OCI-LY1 (cell line): ENCODE data around the gene ACHE.

Source experiments
- H2AFZ ChIP-seq: fragments of 200-600 bp; sonication (generic), shearing (Covaris generic); 2 replicates; pipeline ENCODE4 v1.6.0; 2014; ENCODE audit warnings: antibody characterized with exemption, mild to moderate bottlenecking, low read length
- H3F3A ChIP-seq: fragments of 200-600 bp; sonication (generic), shearing (Covaris generic); 2 replicates; pipeline ENCODE4 v1.6.0; 2014; ENCODE audit warnings: mild to moderate bottlenecking, antibody characterized with exemption, low read length, moderate library complexity; ENCODE audit not compliant: insufficient read depth
- H3K27ac ChIP-seq: fragments of 200-600 bp; sonication (generic); 2 replicates; pipeline ENCODE4 v1.5.1; 2014; ENCODE audit warnings: low read length, mixed run types, mild to moderate bottlenecking, low read depth; ENCODE audit not compliant: poor library complexity, severe bottlenecking
- H3K27me3 ChIP-seq: fragments of 200-600 bp; sonication (generic); 2 replicates; pipeline ENCODE4 v1.6.0; 2014; ENCODE audit warnings: antibody characterized with exemption, mild to moderate bottlenecking, low read length, moderate library complexity; ENCODE audit not compliant: insufficient read depth
- H3K36me3 ChIP-seq: fragments of 200-600 bp; sonication (generic); 2 replicates; pipeline ENCODE4 v1.6.1; 2014; ENCODE audit warnings: mild to moderate bottlenecking, antibody characterized with exemption, low read length, moderate library complexity, mixed read lengths; ENCODE audit not compliant: insufficient read depth
- H3K4me1 ChIP-seq: fragments of 200-600 bp; sonication (generic); 2 replicates; pipeline ENCODE4 v1.5.1; 2014; ENCODE audit warnings: mild to moderate bottlenecking, low read length, moderate library complexity; ENCODE audit not compliant: insufficient read depth, severe bottlenecking
- H3K4me2 ChIP-seq: fragments of 200-600 bp; sonication (generic), shearing (Covaris generic); 2 replicates; pipeline ENCODE4 v1.6.1; 2014; ENCODE audit warnings: low read length
- H3K4me3 ChIP-seq: fragments of 200-600 bp; sonication (generic); 2 replicates; pipeline ENCODE4 v1.5.1; 2014; ENCODE audit warnings: low read length, low read depth, mild to moderate bottlenecking, mixed read lengths; ENCODE audit not compliant: poor library complexity, severe bottlenecking
- H3K79me2 ChIP-seq: fragments of 200-600 bp; shearing (Covaris generic); 2 replicates; pipeline ENCODE4 v1.6.1; 2016; ENCODE audit warnings: mixed run types, low read length, mixed read lengths; ENCODE audit not compliant: insufficient read depth
- H3K9ac ChIP-seq: fragments of 200-600 bp; sonication (generic), shearing (Covaris generic); 2 replicates; pipeline ENCODE4 v1.6.1; 2014; ENCODE audit warnings: mild to moderate bottlenecking, low read length, mixed read lengths
- H3K9me2 ChIP-seq: fragments of 200-600 bp; sonication (generic), shearing (Covaris generic); 2 replicates; pipeline ENCODE4 v1.6.1; 2014; ENCODE audit warnings: low read depth, mild to moderate bottlenecking, low read length, mixed read lengths
- H3K9me3 ChIP-seq: fragments of 200-600 bp; shearing (Covaris generic); 2 replicates; pipeline ENCODE4 v1.6.1; 2014; ENCODE audit warnings: low read length, mixed read lengths
- H4K20me1 ChIP-seq: fragments of 200-600 bp; sonication (generic), shearing (Covaris generic); 2 replicates; pipeline ENCODE4 v1.6.0; 2016; ENCODE audit warnings: mild to moderate bottlenecking, low read length; ENCODE audit not compliant: insufficient read depth
- CTCF ChIP-seq: fragments of 200-600 bp; sonication (generic), shearing (Covaris generic); IDR thresholded peaks from 2 replicates; pipeline ENCODE4 v1.5.1; 2017; ENCODE audit warnings: mild to moderate bottlenecking, antibody characterized with exemption, low read length, moderate library complexity, mixed read lengths
- EZH2 ChIP-seq: fragments of 200-600 bp; sonication (generic), shearing (Covaris generic); IDR thresholded peaks from 2 replicates; pipeline ENCODE4 v1.8.0; 2017; ENCODE audit warnings: borderline replicate concordance, mixed run types, mild to moderate bottlenecking, antibody characterized with exemption, low read length, moderate library complexity, mixed read lengths

Gene ACHE

GRCh38 chr7:100896732-100897608 is 1.3 kb upstream of the ACHE start:
- Histone ChIP-seq H3K9ac (no peak overlapping the region), H3K4me3 (no peak overlapping the region), H2AFZ (no peak overlapping the region)

GRCh38 chr7:100895956-100896731 is 456 bp upstream of the ACHE start:
- TF ChIP-seq CTCF: no peak
- peak; percentile 91; the same call in 1 of the 2 replicates for TF ChIP-seq EZH2
- H3K4me3 ChIP-seq: no peak overlapping the region
- no peaks in the 10 kb centered on the region for H3K9me3 ChIP-seq
- H3K4me1 ChIP-seq: peaks cover 14% of the 10 kb centered on the region
- H3K9me2 ChIP-seq: no peaks in the 10 kb centered on the region
- peaks cover 5% of the 10 kb centered on the region for H3K27me3 ChIP-seq
- no peak overlapping the region for H3K9ac ChIP-seq
- no peaks in the 10 kb centered on the region for H3F3A ChIP-seq
- H2AFZ ChIP-seq: no peak overlapping the region
- H3K4me2 ChIP-seq: peak overlapping the region; percentile 32; the same call in 1 of the 2 replicates
- H3K36me3 ChIP-seq: no peaks in the 10 kb centered on the region
- H4K20me1 ChIP-seq: no peaks in the 10 kb centered on the region
- H3K79me2 ChIP-seq: no peaks in the 10 kb centered on the region
- H3K27ac ChIP-seq: no peak overlapping the region

More at GRCh38 chr7:100896732-100897608, 1.3 kb upstream of the ACHE start:
- H3K36me3 ChIP-seq: no peaks in the 10 kb centered on the region
- no peaks in the 10 kb centered on the region for H3F3A ChIP-seq
- H3K9me2 ChIP-seq: no peaks in the 10 kb centered on the region
- no peaks in the 10 kb centered on the region for H3K9me3 ChIP-seq
- peaks cover 5% of the 10 kb centered on the region for H3K27me3 ChIP-seq
- H3K4me1 ChIP-seq: peaks cover 14% of the 10 kb centered on the region
- no peak overlapping the region for H3K27ac ChIP-seq
- H3K4me2 ChIP-seq: peak overlapping the region; percentile 32; the same call in 1 of the 2 replicates
- H4K20me1 ChIP-seq: no peaks in the 10 kb centered on the region
- no peaks in the 10 kb centered on the region for H3K79me2 ChIP-seq
- TF ChIP-seq CTCF: peak; percentile 90
- no peak for TF ChIP-seq EZH2

GRCh38 chr7:100894860-100895700 is 608 bp downstream of the ACHE start:
- Histone ChIP-seq H3F3A (no peaks in the 10 kb centered on the region), H4K20me1 (no peaks in the 10 kb centered on the region), H3K27ac (no peak overlapping the region), H3K79me2 (no peaks in the 10 kb centered on the region), H3K4me2 (no peak overlapping the region; the same call in 1 of the 2 replicates), H3K9me2 (no peaks in the 10 kb centered on the region), H3K36me3 (no peaks in the 10 kb centered on the region), H3K4me3 (no peak overlapping the region), H2AFZ (no peak overlapping the region), H3K27me3 (0 out of 2 replicates have a peak, but pooled peaks cover 4% of the 10 kb centered on the region), H3K9me3 (no peaks in the 10 kb centered on the region), H3K9ac (no peak overlapping the region), H3K4me1 (peaks cover 21% of the 10 kb centered on the region)
- peak; percentile 93 for TF ChIP-seq CTCF
- TF ChIP-seq EZH2: no peak
